WI38 (cell line): Measurements from ENCODE around the gene IL12B.
"Not testable (repeated sequence)": the region's sequence is repeated elsewhere in the genome, so short reads cannot be mapped to it uniquely, and the experiment has no call there.

Experiments
- H3K4me3 ChIP-seq: 2 replicates; pipeline ENCODE4 v1.5.1; 2011; ENCODE audit warnings: low read depth, mild to moderate bottlenecking, control low read depth, low read length
- TF ChIP-seq, protein P1 (sequence below): IDR thresholded peaks from 2 replicates; pipeline ENCODE4 v1.5.1; 2012; ENCODE audit warnings: low read depth, mild to moderate bottlenecking, control low read depth, low read length

IL12B gene

DNA sequence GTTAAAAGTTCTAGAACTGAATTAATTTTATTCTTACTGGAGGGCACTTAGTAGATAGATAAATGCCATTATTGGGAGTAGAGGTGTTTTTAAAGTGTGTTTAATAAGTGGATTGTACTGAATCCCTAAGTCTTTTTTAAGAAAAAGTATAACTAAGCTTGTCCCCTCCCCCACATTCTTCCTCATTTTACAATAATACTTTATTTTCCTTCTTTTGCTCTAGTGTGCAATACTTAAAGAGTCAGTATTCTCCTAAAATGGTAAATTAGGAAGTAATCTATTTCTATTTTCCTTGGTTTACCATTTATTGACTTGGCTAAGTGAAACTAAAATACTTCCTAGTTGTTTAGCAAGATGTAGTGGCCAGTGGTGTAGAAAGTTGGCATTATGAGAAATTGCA is 55.6 kb downstream of the IL12B start:
- TF ChIP-seq, protein P1, sequence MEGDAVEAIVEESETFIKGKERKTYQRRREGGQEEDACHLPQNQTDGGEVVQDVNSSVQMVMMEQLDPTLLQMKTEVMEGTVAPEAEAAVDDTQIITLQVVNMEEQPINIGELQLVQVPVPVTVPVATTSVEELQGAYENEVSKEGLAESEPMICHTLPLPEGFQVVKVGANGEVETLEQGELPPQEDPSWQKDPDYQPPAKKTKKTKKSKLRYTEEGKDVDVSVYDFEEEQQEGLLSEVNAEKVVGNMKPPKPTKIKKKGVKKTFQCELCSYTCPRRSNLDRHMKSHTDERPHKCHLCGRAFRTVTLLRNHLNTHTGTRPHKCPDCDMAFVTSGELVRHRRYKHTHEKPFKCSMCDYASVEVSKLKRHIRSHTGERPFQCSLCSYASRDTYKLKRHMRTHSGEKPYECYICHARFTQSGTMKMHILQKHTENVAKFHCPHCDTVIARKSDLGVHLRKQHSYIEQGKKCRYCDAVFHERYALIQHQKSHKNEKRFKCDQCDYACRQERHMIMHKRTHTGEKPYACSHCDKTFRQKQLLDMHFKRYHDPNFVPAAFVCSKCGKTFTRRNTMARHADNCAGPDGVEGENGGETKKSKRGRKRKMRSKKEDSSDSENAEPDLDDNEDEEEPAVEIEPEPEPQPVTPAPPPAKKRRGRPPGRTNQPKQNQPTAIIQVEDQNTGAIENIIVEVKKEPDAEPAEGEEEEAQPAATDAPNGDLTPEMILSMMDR = no peak
- no peak overlapping the region for H3K4me3 ChIP-seq

- TF ChIP-seq, protein P1 = no peak
- no peak overlapping the region for H3K4me3 ChIP-seq
Measured at GRCh38 chr5:159273923-159274322, 56.4 kb downstream of the IL12B start.

DNA sequence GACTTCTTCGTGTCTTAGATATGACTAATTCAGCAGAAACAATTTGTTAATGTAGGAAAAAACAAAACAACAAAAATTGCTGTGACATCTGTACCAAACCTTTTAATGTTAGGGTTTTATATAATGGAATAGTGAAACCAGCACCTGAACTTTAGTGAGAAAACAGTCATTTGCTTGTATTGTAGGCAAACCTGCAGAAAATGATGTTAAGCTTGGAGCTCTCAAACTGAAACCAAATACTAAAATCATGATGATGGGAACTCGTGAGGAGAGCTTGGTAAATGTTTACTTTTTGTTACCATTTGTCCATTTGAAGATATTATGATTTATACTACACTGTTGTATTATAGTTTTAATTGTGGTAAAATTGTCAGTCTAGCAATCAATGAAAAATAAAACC is 60.6 kb downstream of the IL12B start:
- TF ChIP-seq, protein P1 = no peak

DNA sequence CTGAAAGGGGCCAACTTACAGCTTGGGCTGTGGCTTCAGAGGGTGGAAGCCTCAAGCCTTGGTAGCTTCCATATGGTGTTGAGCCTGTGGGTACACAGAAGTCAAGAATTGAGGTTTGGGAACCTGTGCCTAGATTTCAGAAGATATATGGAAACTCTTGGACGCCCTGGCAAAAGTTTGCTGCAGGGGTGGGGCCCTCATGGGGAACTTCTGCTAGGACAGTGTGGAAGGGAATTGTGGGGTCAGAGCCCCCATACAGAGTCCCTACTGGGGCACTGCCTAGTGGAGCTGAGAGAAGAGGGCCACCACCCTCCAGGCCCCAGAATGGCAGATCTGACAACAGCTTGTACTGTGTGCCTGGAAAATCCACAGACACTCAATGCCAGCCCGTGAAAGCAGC is 63.5 kb downstream of the IL12B start:
- not testable (repeated sequence) for H3K4me3 ChIP-seq

More for the DNA sequence above, 60.6 kb downstream of the IL12B start:
- H3K4me3 ChIP-seq = no peak overlapping the region
